Neutrophil (primary cell): ENCODE results near the gene ZNF837.
"Not testable (repeated sequence)": the region's sequence is repeated elsewhere in the genome, so short reads cannot be mapped to it uniquely, and the experiment has no call there.

Source experiments
- H3K27ac ChIP-seq: fragments of 200-600 bp; sonication (generic); 2 replicates; pipeline ENCODE4 v1.5.1; 2016; ENCODE audit warnings: mild to moderate bottlenecking, moderate library complexity
- H3K27me3 ChIP-seq: fragments of 200-600 bp; sonication (generic); 2 replicates; pipeline ENCODE4 v1.6.0; 2016; ENCODE audit warnings: mild to moderate bottlenecking
- H3K36me3 ChIP-seq: fragments of 200-600 bp; sonication (generic); 2 replicates; pipeline ENCODE4 v1.5.1; 2017
- H3K4me1 ChIP-seq, 2 experiments: fragments of 200-600 bp in 1 of 2; sonication (generic) in 1 of 2; 1 replicate in 1 of 2; 2 replicates in 1 of 2; pipeline versions ENCODE4 v1.5.1 to v1.6.1; 2013 to 2016; ENCODE audit warnings: low read depth in 1 of 2, low read length in 1 of 2, mild to moderate bottlenecking in 1 of 2, moderate library complexity in 1 of 2; ENCODE audit not compliant: control insufficient read depth in 1 of 2, insufficient read depth in 1 of 2
- H3K4me3 ChIP-seq, 2 experiments: fragments of 200-600 bp in 1 of 2; sonication (generic) in 1 of 2; 1 replicate in 1 of 2; 2 replicates in 1 of 2; pipeline ENCODE4 v1.5.1; 2013 to 2016; ENCODE audit warnings: low read depth in 1 of 2, low read length in 1 of 2, mild to moderate bottlenecking in 1 of 2, moderate library complexity in 1 of 2
- H3K9me3 ChIP-seq: fragments of 200-600 bp; sonication (generic); 2 replicates; pipeline ENCODE4 v1.5.1; 2016
- CTCF ChIP-seq: fragments of 200-600 bp; sonication (generic); IDR thresholded peaks from 2 replicates; pipeline ENCODE4 v1.5.1; 2016; ENCODE audit warnings: antibody characterized with exemption

The ZNF837 gene

DNA sequence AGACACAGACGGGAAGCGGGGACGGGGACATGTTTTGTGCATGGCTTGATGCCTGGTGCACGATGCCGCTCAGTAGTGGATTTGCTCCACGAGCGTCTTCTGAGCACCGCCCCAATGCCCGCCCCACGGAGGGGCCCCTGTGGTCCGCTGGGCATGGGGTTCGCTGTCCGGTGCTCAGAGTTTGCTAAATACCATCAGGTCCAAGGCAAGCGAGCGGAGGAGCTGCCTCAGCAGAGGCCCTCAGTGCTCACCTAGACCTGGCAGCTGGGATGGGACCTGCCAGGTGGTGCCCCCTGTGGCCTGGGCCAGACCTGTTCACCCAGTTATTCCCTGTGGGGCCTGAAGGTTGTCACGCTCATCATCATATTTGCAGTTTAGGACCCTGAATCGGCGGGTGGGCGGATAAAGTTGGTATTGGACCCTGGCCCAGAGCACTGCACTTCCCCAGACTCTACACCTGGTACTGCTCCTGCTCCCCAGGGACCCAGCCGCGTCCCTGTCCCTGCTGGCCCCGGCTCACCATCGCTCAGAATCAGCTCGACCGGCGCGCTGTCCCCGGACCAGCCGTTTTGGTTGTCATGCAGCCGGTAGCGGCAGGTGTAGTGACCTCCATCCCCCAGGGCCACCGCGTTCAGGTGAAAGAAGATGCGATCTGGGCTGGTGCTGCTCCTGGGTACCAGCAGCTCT, 29.8 kb downstream of the ZNF837 start:
- no peak for TF ChIP-seq CTCF

GRCh38 chr19:58350001-58350861, 30.6 kb downstream of the ZNF837 start:
- no peak overlapping the region for H3K4me3 ChIP-seq

More for the DNA sequence above, 29.8 kb downstream of the ZNF837 start:
- Histone ChIP-seq H3K27me3 (peaks cover 73% of the 10 kb centered on the region), H3K36me3 (no peaks in the 10 kb centered on the region), H3K9me3 (no peaks in the 10 kb centered on the region), H3K4me1 (peaks cover 11 to 18% of the 10 kb centered on the region in 2 experiments), H3K27ac (no peak overlapping the region), H3K4me3 (no peak overlapping the region)

DNA sequence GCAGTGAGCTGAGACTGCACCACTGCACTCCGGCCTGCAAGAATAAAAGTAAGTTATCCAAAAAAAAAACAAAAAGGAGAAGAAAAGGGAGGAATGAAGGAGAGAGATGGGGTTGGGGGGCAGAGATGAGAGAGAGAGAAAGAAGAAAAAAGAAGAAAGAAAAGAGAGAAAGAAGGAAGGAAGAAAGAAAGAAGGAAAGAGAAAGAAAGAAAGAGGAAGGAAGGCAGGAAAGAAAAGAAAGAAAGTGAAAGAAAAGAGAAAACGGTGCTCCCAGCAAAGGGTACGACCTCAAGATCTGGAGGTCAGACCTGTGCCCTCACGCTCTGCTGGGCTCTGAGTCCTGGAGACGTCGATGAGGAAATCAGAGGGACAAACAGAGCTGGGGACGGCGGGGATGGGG, 31.2 kb downstream of the ZNF837 start:
- Histone ChIP-seq H3K9me3 (no peaks in the 10 kb centered on the region), H3K27me3 (peaks cover 68% of the 10 kb centered on the region), H3K27ac (no peak overlapping the region), H3K4me1 (peaks cover 10 to 16% of the 10 kb centered on the region in 2 experiments), H3K4me3 (no peak overlapping the region), H3K36me3 (no peaks in the 10 kb centered on the region)
- TF ChIP-seq CTCF, result no peak

More at GRCh38 chr19:58350001-58350861, 30.6 kb downstream of the ZNF837 start:
- H3K36me3 ChIP-seq, result no peaks in the 10 kb centered on the region
- peaks cover 10 to 16% of the 10 kb centered on the region in 2 experiments for H3K4me1 ChIP-seq
- no peaks in the 10 kb centered on the region for H3K9me3 ChIP-seq
- peaks cover 73% of the 10 kb centered on the region for H3K27me3 ChIP-seq
- H3K27ac ChIP-seq, result no peak overlapping the region
- no peak for TF ChIP-seq CTCF

DNA sequence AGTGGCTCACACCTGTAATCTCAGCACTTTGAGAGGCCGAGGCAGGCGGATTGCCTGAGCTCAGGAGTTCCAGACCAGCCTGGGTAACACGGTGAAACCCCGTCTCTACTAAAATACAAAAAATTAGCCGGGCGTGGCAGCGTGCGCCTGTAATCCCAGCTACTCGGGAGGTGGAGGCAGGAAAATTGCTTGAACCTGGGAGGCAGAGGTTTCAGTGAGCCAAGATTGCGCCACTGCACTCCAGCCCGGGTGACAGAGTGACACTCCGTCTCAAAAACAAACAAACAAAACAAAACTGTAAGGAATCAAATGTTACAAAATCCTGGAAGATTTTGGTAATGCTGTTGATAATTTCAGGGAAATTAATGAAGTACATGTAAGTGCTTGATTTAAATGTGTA, 32.8 kb downstream of the ZNF837 start:
- H3K27ac ChIP-seq, H3K36me3 ChIP-seq, H3K9me3 ChIP-seq: not testable (repeated sequence)
- Histone ChIP-seq H3K4me3 (peak overlapping the region; percentile 29 to 65), H3K4me1 (peaks cover 10 to 16% of the 10 kb centered on the region in 2 experiments), H3K27me3 (peaks cover 65% of the 10 kb centered on the region)

GRCh38 chr19:58346961-58347929, 33.6 kb downstream of the ZNF837 start:
- Histone ChIP-seq H3K9me3 (no peaks in the 10 kb centered on the region), H3K4me3 (peak overlapping the region; percentile 29 to 65), H3K27me3 (peaks cover 65% of the 10 kb centered on the region), H3K4me1 (peaks cover 10 to 16% of the 10 kb centered on the region in 2 experiments), H3K36me3 (no peaks in the 10 kb centered on the region), H3K27ac (no peak overlapping the region)
- TF ChIP-seq CTCF, result no peak
